OCI-M2 (cell line): ENCODE measurements around the gene SLC22A1.
"Not testable (repeated sequence)": the region's sequence is repeated elsewhere in the genome, so short reads cannot be mapped to it uniquely, and the experiment has no call there.

Source experiments
- DNase-seq: peaks from one replicate; lab custom pipeline; 2025; ENCODE audit not compliant: unreplicated experiment; lab: John Stamatoyannopoulos, UW

SLC22A1 gene

DNA sequence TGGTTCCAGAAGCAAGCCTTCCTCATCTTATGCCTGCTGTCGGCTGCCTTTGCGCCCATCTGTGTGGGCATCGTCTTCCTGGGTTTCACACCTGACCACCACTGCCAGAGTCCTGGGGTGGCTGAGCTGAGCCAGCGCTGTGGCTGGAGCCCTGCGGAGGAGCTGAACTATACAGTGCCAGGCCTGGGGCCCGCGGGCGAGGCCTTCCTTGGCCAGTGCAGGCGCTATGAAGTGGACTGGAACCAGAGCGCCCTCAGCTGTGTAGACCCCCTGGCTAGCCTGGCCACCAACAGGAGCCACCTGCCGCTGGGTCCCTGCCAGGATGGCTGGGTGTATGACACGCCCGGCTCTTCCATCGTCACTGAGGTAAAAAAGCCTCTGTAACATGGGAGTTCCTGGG is 366 bp downstream of the SLC22A1 start:
- no peak for DNase-seq

DNA sequence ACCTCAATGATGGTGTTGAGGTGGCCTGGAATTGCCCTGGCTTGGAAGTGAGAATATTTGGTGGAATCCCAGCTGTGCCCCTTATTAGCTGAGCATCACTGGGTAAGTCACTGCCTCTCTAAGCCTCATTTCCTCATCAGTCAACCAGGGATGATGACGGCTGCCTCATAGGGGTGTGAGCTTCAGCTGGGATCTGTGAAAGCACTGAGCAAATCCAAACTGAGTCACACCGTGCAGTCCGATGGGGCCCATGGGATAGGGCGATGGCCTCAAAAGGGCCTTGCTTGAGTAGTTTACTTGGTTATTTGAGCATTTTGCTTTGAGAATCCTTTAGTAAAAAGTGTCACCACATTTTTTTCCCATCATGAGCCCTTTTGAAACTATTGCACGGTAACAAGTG is 1.1 kb downstream of the SLC22A1 start:
- DNase-seq: no peak

DNA sequence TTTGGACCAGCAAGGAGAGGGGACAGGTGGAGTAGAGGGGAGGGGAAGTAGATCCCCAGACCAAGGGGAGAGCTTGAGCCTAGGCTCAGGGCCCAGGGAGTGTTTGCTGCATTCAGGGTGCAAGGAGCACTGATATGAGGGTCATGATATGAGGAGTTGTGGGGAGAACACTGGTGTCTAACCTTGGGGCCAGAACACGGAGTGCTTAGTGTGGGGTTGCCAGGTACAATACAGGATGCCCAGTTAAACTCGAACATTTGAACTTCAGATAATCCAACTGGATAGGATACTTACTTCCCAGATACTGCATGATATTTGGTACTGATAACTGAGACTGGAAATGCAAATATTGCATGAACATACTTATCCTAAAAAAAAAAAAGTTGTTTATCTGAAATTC is 2.4 kb downstream of the SLC22A1 start:
- DNase-seq: no peak

DNA sequence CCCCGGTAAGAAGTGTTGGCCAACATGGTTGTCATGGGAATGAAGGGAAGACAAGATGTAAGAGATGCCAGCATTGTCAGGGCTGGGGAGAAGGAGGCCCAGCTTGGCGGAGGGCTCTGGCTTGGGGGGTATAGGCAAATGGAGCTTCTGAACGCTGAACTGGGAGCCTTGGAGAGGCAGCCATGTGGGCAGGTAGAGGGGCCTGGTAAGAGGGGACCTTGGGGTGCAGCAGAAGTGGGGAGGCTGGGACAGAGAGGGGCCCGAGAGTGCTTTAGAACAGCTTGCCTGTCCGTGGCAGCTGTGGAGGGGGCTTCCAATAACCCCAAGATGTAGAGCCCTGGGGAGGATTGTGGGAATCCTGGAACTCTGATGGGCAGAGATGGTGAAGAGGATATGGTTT is 3.0 kb downstream of the SLC22A1 start:
- no peak for DNase-seq

DNA sequence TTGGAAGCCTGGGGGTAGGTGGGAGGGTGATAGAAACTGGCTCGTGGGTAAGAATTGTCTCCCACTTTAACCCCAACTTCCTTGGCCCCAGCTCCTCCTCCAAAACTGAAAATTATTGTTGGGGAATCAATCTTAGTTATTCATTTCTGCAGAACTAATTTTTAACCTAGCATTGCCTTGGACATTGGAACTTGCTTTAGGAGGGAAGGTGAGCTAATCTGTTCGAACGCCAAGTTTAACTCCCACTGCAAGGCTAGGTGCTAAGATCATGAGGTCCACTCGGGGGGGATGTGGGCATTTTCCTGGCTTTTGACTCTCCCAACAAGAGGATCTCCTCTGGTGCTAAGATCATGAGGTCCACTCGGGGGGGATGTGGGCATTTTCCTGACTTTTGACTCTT is 3.5 kb downstream of the SLC22A1 start:
- not testable (repeated sequence) for DNase-seq

DNA sequence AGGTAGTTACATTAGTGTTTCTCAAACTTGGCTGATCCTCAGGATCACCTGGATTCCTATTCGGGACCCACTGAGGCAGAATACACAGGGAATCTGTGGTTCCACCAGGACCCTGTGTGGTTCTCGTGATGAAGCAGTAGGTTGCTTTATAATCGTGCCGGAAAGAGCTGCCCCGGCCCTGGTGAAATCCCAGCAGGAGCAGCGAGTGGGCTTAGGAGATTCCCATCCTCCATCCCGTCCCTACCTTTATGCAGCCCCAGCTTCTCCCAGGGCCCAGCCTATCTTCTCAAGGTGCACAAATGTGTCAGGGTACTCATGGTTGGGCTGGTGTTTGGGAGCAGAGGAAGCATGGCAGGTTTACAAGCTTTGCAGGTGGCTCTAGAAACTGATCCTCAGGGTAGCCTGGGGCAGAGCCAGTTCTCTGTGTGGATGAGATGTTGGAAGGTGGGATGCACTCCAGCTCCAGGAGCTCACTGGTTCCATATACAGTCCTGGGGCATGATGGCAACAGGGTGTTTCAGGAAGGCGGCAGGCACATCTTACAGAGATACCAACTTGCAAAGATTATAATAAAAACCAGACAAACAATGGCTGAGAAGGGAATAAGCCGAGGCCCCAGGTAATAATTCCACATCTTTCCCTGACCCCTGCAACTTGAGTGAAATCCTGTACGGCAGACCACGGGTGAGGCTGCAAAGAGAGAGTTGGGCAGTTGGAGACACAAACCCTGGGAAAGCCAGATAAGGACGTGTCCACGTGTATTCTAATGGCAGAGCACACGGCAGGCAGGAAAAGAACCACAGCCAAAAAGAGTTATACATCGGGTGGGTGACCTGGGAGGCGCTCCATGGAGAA is 5.9 kb downstream of the SLC22A1 start:
- DNase-seq: no peak

DNA sequence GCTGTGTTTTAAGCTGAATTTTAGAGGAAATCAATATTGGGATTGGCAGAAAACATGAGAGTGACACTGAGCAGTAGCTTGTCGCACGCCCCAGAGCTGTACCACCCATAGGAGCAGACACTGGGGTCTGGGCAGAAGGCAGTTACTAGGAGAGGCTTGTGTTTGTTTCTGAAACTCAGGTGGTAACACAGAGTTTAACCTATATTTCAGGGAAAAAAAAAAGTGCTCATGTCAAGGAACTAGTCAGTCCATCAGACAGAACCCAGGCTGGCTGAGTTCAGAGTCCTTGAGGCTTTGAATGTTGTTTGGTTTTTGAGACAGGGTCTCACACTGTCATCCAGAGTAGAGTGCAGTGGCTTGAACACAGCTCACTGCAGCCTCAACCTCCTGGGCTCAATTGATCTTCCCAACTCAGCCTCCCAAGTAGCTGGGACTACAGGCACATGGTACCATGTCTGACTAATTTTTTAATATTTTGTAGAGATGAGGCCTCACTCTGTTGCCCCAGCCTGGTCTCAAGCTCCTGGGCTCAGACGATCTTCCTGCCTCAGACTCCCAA is 6.6 kb downstream of the SLC22A1 start:
- DNase-seq: no peak

DNA sequence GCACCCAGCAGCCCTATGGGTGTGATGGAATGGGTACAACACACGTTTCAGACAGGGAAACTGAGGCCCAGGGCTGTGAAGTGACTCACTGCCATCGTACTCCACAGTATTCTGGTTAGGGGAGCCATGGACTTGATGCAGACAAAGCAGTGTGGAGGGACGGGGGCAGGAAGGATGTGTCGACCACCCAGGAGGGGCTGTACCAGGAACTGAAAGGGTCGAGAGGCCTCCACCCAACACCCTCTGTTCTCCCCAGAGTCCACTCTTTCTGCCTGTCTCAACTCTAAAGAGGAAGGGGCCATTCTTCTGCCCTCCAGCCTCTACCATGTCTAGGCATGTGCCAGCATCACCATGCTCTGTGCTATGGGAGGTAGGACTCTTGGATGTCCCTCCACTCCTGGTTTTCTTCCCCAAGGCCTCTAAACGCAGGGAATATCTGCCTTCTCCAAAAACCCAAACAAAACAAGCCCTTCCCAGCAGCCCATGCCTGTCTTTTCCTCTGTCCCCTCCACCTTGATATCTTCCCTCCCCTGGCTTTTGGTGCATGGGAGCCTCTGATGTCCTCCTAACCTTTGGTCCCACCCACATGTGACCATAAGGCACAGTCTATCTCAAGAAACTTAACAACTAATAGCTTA is 7.4 kb downstream of the SLC22A1 start:
- no peak for DNase-seq

DNA sequence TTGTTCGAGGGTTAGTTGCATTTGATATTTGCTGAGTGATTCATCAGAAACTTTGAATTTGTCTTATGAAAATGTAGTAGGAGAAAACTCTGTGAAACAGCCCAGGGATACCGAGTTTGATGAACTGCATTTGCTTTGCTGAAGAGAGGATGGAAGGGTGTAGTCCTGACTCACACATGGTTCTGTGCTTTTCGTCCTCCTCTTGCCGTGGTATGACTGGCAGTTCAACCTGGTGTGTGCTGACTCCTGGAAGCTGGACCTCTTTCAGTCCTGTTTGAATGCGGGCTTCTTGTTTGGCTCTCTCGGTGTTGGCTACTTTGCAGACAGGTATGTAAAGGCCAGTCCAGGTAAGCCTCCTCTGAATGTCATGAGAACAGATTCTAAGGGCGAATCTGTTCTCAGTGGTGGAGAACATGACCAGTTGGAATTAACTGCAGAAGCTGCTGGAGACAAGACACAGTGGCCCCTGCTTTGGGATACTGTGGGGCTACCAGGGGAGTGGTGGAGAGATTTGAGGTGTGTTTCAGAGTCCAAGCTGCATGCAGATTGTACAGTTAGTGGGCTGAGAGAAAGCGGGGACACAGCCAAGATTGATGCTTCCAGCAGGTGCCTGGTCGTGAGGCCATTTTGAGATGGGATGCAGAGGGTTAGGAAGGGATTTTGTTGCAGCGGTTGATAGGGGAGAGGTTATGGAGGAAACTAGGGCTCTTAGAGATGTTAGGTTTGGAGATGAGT is 8.4 kb downstream of the SLC22A1 start:
- DNase-seq: no peak

DNA sequence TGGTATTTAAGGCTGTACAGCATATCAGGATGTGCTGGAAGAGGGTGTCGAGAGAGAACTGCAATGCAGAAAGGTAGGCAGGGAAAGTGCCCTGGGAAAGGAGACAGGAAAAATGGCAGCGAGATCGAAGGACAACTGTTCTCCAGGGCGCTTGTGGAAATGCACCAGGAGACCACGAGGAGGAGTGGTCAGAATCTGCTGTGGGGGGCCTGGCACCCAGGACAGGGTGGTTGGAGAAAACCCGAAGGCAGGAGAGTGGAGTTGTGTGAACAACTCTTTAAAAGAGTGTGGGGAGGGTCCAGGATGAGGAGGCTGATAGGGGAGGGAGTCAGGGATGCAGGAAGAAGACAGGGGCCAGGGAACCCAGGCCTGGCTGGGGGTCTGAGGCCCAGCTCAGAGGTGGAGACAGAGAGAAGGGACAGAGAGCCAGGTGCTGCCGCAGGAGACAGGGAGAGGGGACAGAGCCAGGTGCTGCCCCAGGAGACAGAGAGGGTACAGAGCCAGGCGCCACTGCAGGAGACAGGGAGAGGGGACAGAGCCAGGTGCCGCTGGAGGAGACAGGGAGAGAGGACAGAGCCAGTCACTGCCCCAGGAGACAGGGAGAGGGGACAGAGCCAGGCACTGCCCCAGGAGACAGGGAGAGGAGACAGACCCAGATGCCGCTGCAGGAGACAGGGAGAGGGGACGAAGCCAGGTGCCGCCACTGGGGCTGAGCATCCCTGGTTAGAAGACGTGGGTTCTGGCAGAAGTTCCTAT is 9.3 kb downstream of the SLC22A1 start:
- no peak for DNase-seq

DNA sequence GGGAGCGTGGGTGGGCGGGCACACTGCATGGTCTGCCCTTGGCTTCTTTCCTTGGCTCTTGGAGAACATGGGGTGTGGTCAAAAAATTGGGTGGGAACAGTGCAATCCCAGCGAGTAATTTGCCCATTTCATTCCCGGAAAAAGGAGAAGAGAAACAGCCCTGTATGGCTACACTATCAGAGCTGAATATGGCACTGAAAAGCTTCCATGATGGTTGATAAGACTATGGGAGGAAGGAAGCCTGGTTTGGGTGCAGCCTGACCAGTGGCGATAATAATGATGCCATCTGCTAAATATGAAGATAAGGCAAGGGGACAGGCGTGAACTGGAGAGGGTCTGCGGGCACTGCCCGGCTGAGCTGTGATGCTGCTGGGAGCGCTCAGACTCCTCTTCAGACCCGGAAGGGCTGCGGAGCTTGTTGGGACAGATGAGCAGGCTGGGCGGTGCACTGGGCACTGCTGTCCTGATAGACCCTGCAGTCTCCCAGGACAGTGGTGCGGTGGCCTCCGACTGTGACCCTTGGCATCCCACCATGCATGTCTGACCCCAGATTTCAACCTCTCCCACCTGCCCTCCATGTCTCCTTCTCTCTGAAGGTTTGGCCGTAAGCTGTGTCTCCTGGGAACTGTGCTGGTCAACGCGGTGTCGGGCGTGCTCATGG is 10.2 kb downstream of the SLC22A1 start:
- DNase-seq: no peak

DNA sequence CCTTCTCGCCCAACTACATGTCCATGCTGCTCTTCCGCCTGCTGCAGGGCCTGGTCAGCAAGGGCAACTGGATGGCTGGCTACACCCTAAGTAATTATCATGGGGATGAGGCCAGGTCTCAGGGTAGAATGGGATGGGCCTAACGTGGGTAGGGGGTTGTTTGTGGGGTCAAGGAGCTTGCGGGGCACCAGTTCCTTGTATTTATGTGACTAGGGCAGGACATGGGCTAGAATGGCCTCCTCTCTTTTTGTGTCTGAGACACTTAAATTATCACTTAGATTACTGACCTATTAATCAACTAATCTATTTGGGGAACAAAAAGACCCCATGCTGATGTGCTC is 10.7 kb downstream of the SLC22A1 start:
- no peak for DNase-seq

DNA sequence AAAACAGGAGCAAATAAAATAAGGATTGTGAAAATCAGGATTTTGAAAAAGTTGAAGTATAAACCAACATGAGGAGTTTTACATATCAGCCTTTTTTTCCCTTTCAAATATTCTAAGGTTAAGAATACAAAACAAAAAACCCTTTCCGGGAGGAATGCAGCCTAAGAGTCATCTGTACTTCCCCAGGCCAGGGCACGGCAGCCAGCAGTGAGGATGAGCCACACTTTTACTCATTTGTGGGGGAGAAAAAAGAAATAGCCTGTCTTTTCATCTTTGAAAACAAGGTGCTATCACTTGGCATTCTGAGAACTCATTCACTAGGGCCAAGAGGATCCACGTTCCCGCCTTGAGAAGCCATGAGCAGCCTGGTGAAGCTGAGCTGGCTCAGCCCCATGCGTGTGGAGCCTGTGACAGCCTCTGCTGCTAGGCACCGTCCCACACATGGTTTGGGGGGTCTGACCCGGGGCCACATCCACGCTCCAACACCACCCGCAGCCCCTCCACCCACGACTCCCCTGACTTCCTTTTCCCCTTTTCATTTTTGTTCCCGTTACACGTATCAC is 11.2 kb downstream of the SLC22A1 start:
- DNase-seq: no peak

DNA sequence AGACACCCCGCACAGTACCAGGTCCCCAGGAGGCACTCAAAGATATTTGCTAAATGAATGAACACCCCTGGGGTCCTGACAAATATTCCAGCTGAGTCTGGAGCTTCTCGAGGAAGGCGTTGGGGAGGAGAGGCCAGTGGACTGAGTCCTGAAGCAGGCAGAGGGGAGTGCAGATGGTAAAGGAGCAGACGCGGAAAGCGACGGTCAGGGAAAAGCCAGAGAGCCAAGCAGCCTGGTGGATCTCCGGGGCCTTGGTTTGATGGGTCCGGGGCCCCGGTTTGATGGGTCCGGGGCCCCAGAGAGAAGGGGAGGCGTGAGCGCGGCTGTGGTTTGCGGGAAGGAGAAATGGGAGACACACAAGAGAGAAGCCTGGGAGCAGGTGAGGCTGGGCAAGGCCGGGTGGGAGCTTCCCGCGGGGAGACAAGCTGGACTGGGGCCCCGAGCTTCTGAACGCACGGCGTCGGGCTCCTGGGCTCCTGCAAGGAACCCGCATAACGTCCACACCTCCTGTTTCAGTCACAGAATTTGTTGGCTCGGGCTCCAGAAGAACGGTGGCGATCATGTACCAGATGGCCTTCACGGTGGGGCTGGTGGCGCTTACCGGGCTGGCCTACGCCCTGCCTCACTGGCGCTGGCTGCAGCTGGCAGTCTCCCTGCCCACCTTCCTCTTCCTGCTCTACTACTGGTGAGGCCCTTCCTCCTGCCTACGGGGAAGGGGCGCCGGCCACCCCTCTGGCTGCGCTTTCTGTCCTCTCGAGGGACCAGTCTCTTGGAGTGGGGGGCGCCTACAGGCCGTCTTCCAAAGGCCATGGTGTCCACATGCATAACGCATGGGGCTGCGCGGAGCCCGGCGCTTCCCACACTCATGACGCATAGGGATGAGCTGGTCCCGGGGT is 12.1 kb downstream of the SLC22A1 start:
- no peak for DNase-seq

DNA sequence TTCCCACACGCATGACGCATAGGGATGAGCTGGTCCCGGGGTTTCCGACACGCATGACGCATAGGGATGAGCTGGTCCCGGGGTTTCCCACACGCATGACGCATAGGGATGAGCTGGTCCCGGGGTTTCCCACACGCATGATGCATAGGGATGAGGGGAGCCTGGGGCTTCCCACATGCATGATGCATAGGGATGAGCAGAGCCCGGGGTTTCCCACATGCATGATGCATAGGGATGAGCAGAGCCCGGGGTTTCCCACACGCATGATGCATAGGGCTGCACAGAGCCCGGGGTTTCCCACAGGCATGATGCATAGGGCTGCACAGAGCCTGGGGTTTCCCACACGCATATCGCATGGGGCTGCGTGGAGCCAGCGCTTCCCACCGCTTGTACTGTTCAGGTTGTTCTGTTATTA is 12.7 kb downstream of the SLC22A1 start:
- not testable (repeated sequence) for DNase-seq

DNA sequence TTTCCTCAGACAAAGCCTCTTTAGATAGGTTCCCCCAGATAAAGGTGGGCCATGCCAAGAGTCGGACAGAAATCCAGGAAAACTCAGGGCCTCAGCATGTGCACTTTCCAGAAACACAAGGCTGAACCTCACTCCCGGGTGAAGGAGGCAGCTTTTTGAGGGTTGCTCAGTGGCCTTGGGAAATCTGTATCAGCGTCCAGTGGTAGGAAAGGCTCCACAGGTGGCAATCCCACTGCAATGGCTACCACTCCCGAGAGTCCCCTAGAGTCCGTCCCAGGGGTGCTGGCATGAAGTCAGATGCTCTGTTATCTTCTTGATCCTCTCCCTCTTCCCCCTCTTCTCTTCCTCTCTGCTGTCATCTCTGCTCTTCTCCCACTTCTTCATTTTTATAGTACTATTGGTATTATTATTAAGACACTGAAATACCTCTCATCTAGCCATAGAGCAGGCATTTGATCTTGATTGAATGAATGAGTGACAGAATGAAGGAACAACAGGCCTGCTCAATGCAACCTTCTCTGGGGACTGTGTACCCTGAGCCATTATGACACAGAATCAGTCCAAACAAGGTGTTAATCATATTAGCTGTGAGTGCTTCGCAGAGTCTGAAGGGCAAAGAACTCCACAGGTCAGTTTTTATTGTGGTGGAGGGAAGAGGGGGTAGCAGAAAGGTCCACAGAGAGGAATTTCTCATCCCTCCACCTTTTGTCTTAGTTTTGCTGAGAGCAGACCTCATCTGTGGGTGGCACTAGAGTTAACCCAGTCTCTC is 13.3 kb downstream of the SLC22A1 start:
- no peak for DNase-seq

DNA sequence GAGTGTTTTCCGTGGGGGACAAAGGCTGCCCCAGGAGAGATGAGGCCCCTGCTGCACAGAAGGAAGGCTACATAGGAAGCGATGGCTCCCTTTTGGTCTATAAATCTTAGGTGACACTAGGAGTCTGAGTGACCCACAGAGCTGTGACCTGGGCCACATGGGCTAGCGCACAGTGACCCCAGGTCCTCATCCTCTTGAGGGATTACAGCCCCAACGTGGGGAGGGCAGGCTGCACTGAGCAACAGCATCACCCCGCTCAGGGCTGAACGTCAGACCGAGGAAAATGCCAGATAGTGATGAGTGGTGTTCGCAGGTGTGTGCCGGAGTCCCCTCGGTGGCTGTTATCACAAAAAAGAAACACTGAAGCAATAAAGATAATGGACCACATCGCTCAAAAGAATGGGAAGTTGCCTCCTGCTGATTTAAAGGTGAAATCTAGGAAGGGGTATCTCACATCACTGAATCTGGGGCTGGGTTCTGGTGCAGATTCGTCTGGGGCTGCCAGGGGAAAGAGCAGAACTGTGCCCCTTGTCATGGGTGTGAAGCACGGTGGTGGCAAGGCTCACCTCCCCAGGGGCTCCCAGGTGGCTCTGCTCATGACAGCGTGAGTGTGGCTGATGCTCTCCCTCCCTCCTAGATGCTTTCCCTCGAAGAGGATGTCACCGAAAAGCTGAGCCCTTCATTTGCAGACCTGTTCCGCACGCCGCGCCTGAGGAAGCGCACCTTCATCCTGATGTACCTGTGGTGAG is 14.5 kb downstream of the SLC22A1 start:
- DNase-seq: no peak
